H1 (cell line): Measurements from ENCODE around the gene PDXP. TPM values are rescaled to one million over a fixed set of nuclear protein-coding genes. Genes with fewer than 3 reads are reported as not detected.

Experiments used
- BACH1 ChIP-seq: IDR thresholded peaks from 2 replicates; pipeline ENCODE4 v1.6.1; 2012; ENCODE audit warnings: low read length, improper control_type of control experiment
- CBX8 ChIP-seq: fragments of 300-800, 300-1000 bp; sonication (generic); IDR thresholded peaks from 2 replicates; pipeline ENCODE4 v1.7.1; 2016; ENCODE audit warnings: low read depth, low read length, borderline replicate concordance
- CHD1 ChIP-seq: IDR thresholded peaks from 2 replicates; pipeline ENCODE4 v1.6.1; 2012; ENCODE audit warnings: low read depth, low read length, improper control_type of control experiment
- CREB1 ChIP-seq: IDR thresholded peaks from 2 replicates; pipeline ENCODE4 v1.6.1; 2012; ENCODE audit warnings: inconsistent platforms
- CTBP2 ChIP-seq: IDR thresholded peaks from 2 replicates; pipeline ENCODE4 v1.7.0; 2011; ENCODE audit warnings: borderline replicate concordance, mild to moderate bottlenecking, moderate library complexity, mixed read lengths, low read length; ENCODE audit not compliant: insufficient read depth, insufficient read length
- GTF2F1 ChIP-seq: IDR thresholded peaks from 2 replicates; pipeline ENCODE4 v1.6.1; 2012; ENCODE audit warnings: low read depth, low read length, improper control_type of control experiment, borderline replicate concordance
- HDAC6 ChIP-seq: IDR thresholded peaks from one replicate; pipeline ENCODE4 v1.7.1; 2012; ENCODE audit warnings: low read depth, mild to moderate bottlenecking, inconsistent platforms, low read length, moderate library complexity
- MAFK ChIP-seq: IDR thresholded peaks from 2 replicates; pipeline ENCODE4 v1.6.1; 2012; ENCODE audit warnings: low read depth, mild to moderate bottlenecking, improper control_type of control experiment, low read length
- PHF8 ChIP-seq: fragments of 200-600 bp; sonication (generic); conservative IDR thresholded peaks from 2 replicates; pipeline ENCODE4 v1.7.1; 2012; ENCODE audit warnings: low read depth, mild to moderate bottlenecking, inconsistent platforms, low read length, moderate library complexity
- POLR2AphosphoS5 ChIP-seq: IDR thresholded peaks from 2 replicates; pipeline ENCODE4 v1.6.1; 2011; ENCODE audit warnings: low read depth, low read length
- RAD21 ChIP-seq, 2 experiments: IDR thresholded peaks in 1 of 2; conservative IDR thresholded peaks in 1 of 2; 2 replicates each; pipeline ENCODE4 v1.6.1; 2011; ENCODE audit warnings: low read depth in 2 of 2, low read length in 2 of 2, improper control_type of control experiment in 1 of 2, inconsistent platforms in 1 of 2, mild to moderate bottlenecking in 1 of 2, moderate library complexity in 1 of 2
- SIN3A ChIP-seq, 2 experiments: IDR thresholded peaks in 1 of 2; conservative IDR thresholded peaks in 1 of 2; 2 replicates each; pipeline ENCODE4 v1.6.1; 2011 to 2012; ENCODE audit warnings: low read length in 2 of 2, improper control_type of control experiment in 1 of 2, low read depth in 1 of 2, mild to moderate bottlenecking in 1 of 2
- SP1 ChIP-seq: IDR thresholded peaks from 2 replicates; pipeline ENCODE4 v1.6.1; 2011; ENCODE audit warnings: low read depth, low read length
- TAF1 ChIP-seq: IDR thresholded peaks from 2 replicates; pipeline ENCODE4 v1.6.1; 2011; ENCODE audit warnings: mild to moderate bottlenecking, low read depth, low read length
- TAF7 ChIP-seq: optimal IDR thresholded peaks from 2 replicates; pipeline ENCODE3; 2011; ENCODE audit warnings: low read depth, mild to moderate bottlenecking, inconsistent platforms, low read length, moderate library complexity, borderline replicate concordance
- polyA plus RNA-seq, 7 experiments: library from polyadenylated mRNA; depleted of rRNA in 3 of 7; stranded (reverse) in 5 of 7; unstranded in 2 of 7; fragments of >200 nt in 5 of 7; fragments of 200-250 nt in 2 of 7; gene quantifications; 1 replicate in 5 of 7; 2 replicates in 1 of 7; 4 replicates in 1 of 7; pipeline versions ENCODE4 v1.2.1 to v1.2.3, GENCODE V29; 2011 to 2013; ENCODE audit warnings: missing spikeins in 2 of 7, mixed read lengths in 2 of 7
- total RNA-seq: library from RNA; stranded (reverse); fragmentation: NEBNext Ultra II Directional; extraction: Animal tissue kit (Norgen Biotek cat#: 25700); gene quantifications from 2 replicates; pipeline ENCODE4 v1.2.1, GENCODE V29; 2021
- TF ChIP-seq, protein P1 (sequence below), 3 experiments: IDR thresholded peaks; 1 replicate in 2 of 3; 2 replicates in 1 of 3; pipeline versions ENCODE4 v1.5.1 to v1.6.1; 2011; ENCODE audit warnings: low read length in 3 of 3, mild to moderate bottlenecking in 3 of 3, inconsistent platforms in 2 of 3, low read depth in 1 of 3, moderate library complexity in 1 of 3; ENCODE audit not compliant: insufficient read depth in 1 of 3; ENCODE audit errors: control extremely low read depth in 1 of 3
- TF ChIP-seq, protein P2 (sequence below): IDR thresholded peaks from 2 replicates; pipeline ENCODE4 v1.6.1; 2012; ENCODE audit warnings: inconsistent platforms

Gene PDXP
- total and polyA plus RNA-seq, 2 of the 8 experiments (the other 6 are each of a cell fraction or from before 2014, with no cell fraction given), result 36.6 to 67.7 TPM

DNA sequence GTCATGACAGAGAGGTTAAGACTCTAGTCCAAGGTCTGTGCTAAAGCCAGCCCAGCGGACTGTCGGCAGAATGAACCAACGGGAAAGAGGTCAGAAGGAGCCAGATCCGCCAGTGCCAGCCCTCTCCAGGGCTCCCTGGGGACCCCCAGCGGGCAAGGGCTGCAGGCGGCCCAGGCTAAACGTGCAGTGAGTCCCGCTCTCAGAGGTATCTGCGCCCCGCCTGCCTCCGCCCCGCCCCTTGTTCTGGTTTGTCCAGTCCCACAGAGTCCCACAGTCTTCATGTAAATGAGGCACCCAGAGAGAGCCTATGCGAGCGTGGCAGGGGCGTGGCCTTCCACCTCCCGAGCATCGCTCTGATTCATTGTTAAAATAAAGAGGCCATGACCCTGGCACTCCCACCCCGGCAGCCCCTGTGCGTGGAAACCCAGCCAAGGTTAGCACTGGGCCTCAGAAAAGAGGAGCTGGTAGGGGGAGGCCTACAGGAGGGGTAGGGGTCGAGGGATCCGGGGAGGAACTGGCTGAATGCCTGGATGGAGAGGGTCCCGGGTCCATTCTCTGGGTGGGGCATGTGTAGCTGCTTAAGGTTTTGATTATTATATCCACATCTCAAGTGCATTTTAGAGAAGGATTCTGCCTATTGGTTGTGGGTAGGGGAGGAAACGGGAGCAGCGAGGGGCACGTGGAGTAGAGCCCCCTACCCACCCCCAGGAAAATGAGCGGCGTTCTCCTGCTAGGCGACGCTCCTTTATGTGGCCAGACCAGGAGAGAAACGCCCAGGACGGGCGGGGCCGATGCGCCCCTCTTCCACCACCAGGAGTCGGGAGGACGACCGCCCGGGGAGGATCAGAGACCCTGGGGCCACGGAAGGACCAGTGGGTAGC lies 38.4 kb downstream of the PDXP start, which contains the start of gene TRIOBP (continued):
- TF ChIP-seq, protein P1, sequence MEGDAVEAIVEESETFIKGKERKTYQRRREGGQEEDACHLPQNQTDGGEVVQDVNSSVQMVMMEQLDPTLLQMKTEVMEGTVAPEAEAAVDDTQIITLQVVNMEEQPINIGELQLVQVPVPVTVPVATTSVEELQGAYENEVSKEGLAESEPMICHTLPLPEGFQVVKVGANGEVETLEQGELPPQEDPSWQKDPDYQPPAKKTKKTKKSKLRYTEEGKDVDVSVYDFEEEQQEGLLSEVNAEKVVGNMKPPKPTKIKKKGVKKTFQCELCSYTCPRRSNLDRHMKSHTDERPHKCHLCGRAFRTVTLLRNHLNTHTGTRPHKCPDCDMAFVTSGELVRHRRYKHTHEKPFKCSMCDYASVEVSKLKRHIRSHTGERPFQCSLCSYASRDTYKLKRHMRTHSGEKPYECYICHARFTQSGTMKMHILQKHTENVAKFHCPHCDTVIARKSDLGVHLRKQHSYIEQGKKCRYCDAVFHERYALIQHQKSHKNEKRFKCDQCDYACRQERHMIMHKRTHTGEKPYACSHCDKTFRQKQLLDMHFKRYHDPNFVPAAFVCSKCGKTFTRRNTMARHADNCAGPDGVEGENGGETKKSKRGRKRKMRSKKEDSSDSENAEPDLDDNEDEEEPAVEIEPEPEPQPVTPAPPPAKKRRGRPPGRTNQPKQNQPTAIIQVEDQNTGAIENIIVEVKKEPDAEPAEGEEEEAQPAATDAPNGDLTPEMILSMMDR (IDR thresholded peaks at IDR 0.05; ENCODE audit: control extremely low read depth in 1 of 3, insufficient read depth in 1 of 3, low read depth in 1 of 3, low read length in 3 of 3), result peak; percentile 42 to 51 (median 49); a peak in 3 of 4 replicates
- peak; percentile 68; the same call in 1 of the 2 replicates for TF ChIP-seq SP1
- peak; percentile 23 for TF ChIP-seq TAF7
- no peak for TF ChIP-seq CBX8
- TF ChIP-seq BACH1, result peak; percentile 47
- no peak for TF ChIP-seq CTBP2
- TF ChIP-seq POLR2AphosphoS5, result 0 out of 2 replicates have a peak, but pooled peaks have one; percentile 23
- peak in 1 of 2 experiments; percentile 47; a peak in 1 of 4 replicates for TF ChIP-seq RAD21 (IDR thresholded peaks at IDR 0.05 in 1 of 2, conservative IDR thresholded peaks at IDR 0.05 in 1 of 2; ENCODE audit: low read depth in 2 of 2, low read length in 2 of 2)
- 0 out of 4 replicates have a peak, but pooled peaks of 1 of the 2 experiments have one; percentile 46 for TF ChIP-seq SIN3A (conservative IDR thresholded peaks at IDR 0.05 in 1 of 2, IDR thresholded peaks at IDR 0.05 in 1 of 2; ENCODE audit: low read depth in 1 of 2, low read length in 2 of 2)
- TF ChIP-seq, protein P2, sequence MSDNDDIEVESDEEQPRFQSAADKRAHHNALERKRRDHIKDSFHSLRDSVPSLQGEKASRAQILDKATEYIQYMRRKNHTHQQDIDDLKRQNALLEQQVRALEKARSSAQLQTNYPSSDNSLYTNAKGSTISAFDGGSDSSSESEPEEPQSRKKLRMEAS, result peak; percentile 34
- TF ChIP-seq MAFK, result no peak
- TF ChIP-seq CREB1, result no peak
- no peak for TF ChIP-seq HDAC6
- no peak for TF ChIP-seq CHD1
- peak; percentile 50; the same call in 1 of the 2 replicates for TF ChIP-seq PHF8
- TF ChIP-seq TAF1, result peak; percentile 60; the same call in 1 of the 2 replicates
- TF ChIP-seq GTF2F1, result no peak
- TF ChIP-seq, all 59 proteins: peak for 15
